IMR-90 (cell line): Measurements from ENCODE around the gene CHPF2. TPM values are rescaled to one million over a fixed set of nuclear protein-coding genes. Genes with fewer than 3 reads are reported as not detected.

ENCODE experiments used
- ATAC-seq: fragments of 200-7000 bp; cut with Tn5 transposase; 2 replicates; pipeline ENCODE4 v1.9.1; 2020; ENCODE audit warnings: low read depth, mild to moderate bottlenecking, moderate library complexity
- BruUV-seq: library from RNA; stranded (reverse); fragments of 400-500 nt; replicated peaks from 2 replicates; lab custom pipeline; 2021; lab: Mats Ljungman, UMichigan
- CTCF ChIA-PET: fragments of 300-600 bp; formaldehyde crosslinking; extraction: SDS; loops from one replicate; lab custom pipeline; 2021; ENCODE audit warnings: antibody characterized with exemption; lab: Yijun Ruan, JAX
- POLR2A ChIA-PET: fragments of 300-600 bp; sonication (Branson Sonifier 250); formaldehyde crosslinking; loops from one replicate; lab custom pipeline; 2022; ENCODE audit warnings: antibody characterized with exemption; ENCODE audit not compliant: unreplicated experiment; lab: Charles Lee
- DNase-seq: peaks from one replicate; pipeline ENCODE4 v3.0.0; 2013
- H2AFZ ChIP-seq: replicated peaks from 2 replicates; pipeline ENCODE3; 2013; ENCODE audit warnings: low read length, mild to moderate bottlenecking; ENCODE audit not compliant: poor library complexity
- H2AK5ac ChIP-seq: 2 replicates; pipeline ENCODE4 v1.6.1; 2013; ENCODE audit warnings: low read depth, low read length, inconsistent platforms
- H2AK9ac ChIP-seq: replicated peaks from 2 replicates; pipeline ENCODE3; 2013; ENCODE audit warnings: mild to moderate bottlenecking, low read depth, low read length, moderate library complexity; ENCODE audit not compliant: poor library complexity
- H2BK120ac ChIP-seq: 2 replicates; pipeline ENCODE4 v1.6.1; 2013; ENCODE audit warnings: low read depth, low read length, inconsistent platforms
- H2BK15ac ChIP-seq: 3 replicates; pipeline ENCODE4 v1.6.1; 2013; ENCODE audit warnings: low read depth, low read length, inconsistent platforms
- H2BK20ac ChIP-seq: 2 replicates; pipeline ENCODE4 v1.6.1; 2013; ENCODE audit warnings: low read depth, mild to moderate bottlenecking, inconsistent platforms, low read length, moderate library complexity
- H2BK5ac ChIP-seq: 2 replicates; pipeline ENCODE4 v1.6.1; 2013; ENCODE audit warnings: mild to moderate bottlenecking, low read depth, low read length, inconsistent platforms; ENCODE audit not compliant: poor library complexity, severe bottlenecking
- H3K14ac ChIP-seq: replicated peaks from 2 replicates; pipeline ENCODE4 v1.6.1; 2013; ENCODE audit warnings: low read depth, low read length, inconsistent platforms
- H3K18ac ChIP-seq: 2 replicates; pipeline ENCODE4 v1.6.1; 2013; ENCODE audit warnings: low read depth, low read length, control low read depth
- H3K23ac ChIP-seq: 2 replicates; pipeline ENCODE4 v1.6.1; 2013; ENCODE audit warnings: low read depth, low read length, inconsistent platforms
- H3K27ac ChIP-seq: 2 replicates; pipeline ENCODE4 v1.5.1; 2013; ENCODE audit warnings: mild to moderate bottlenecking, control low read depth, low read length; ENCODE audit not compliant: insufficient read depth
- H3K27me3 ChIP-seq: 2 replicates; pipeline ENCODE4 v1.6.1; 2013; ENCODE audit warnings: low read length; ENCODE audit not compliant: control insufficient read depth, insufficient read depth
- H3K36me3 ChIP-seq: 2 replicates; pipeline ENCODE4 v1.6.1; 2013; ENCODE audit warnings: low read length, mixed read lengths; ENCODE audit not compliant: control insufficient read depth, insufficient read depth
- H3K4ac ChIP-seq: 2 replicates; pipeline ENCODE4 v1.6.1; 2013; ENCODE audit warnings: low read depth, low read length, inconsistent platforms
- H3K4me1 ChIP-seq: 2 replicates; pipeline ENCODE4 v1.6.1; 2013; ENCODE audit warnings: low read length, mixed read lengths; ENCODE audit not compliant: control insufficient read depth, insufficient read depth
- H3K4me2 ChIP-seq: 2 replicates; pipeline ENCODE4 v1.6.1; 2013; ENCODE audit warnings: low read depth, mild to moderate bottlenecking, control low read depth, low read length, moderate library complexity
- H3K4me3 ChIP-seq: 2 replicates; pipeline ENCODE4 v1.5.1; 2013; ENCODE audit warnings: low read depth, mild to moderate bottlenecking, control low read depth, low read length, moderate library complexity; ENCODE audit not compliant: insufficient read depth
- H3K56ac ChIP-seq: 2 replicates; pipeline ENCODE4 v1.6.1; 2013; ENCODE audit warnings: low read length, inconsistent platforms; ENCODE audit not compliant: insufficient read depth; ENCODE audit errors: extremely low read depth
- H3K79me1 ChIP-seq, 2 experiments: 2 replicates each; pipeline ENCODE4 v1.6.1; 2013; ENCODE audit warnings: low read length in 2 of 2, inconsistent platforms in 1 of 2, low read depth in 1 of 2
- H3K9ac ChIP-seq: 2 replicates; pipeline ENCODE4 v1.6.1; 2013; ENCODE audit warnings: low read depth, low read length, control low read depth
- H3K9me1 ChIP-seq: 2 replicates; pipeline ENCODE4 v1.6.1; 2013; ENCODE audit warnings: low read length, inconsistent platforms; ENCODE audit not compliant: insufficient read depth
- H3K9me3 ChIP-seq: 2 replicates; pipeline ENCODE4 v1.6.1; 2013; ENCODE audit warnings: low read length; ENCODE audit not compliant: control insufficient read depth, insufficient read depth
- H4K20me1 ChIP-seq: 2 replicates; pipeline ENCODE4 v1.6.1; 2013; ENCODE audit warnings: low read length, inconsistent platforms; ENCODE audit not compliant: insufficient read depth
- H4K5ac ChIP-seq: 2 replicates; pipeline ENCODE4 v1.6.1; 2013; ENCODE audit warnings: mild to moderate bottlenecking, low read depth, low read length, control low read depth
- H4K8ac ChIP-seq, 2 experiments: 2 replicates each; pipeline ENCODE4 v1.6.1; 2013; ENCODE audit warnings: low read depth in 2 of 2, low read length in 2 of 2, control low read depth in 1 of 2, inconsistent platforms in 1 of 2
- H4K91ac ChIP-seq: 2 replicates; pipeline ENCODE4 v1.6.1; 2013; ENCODE audit warnings: low read depth, low read length, inconsistent platforms; ENCODE audit not compliant: insufficient read depth
- MAFK ChIP-seq: IDR thresholded peaks from 2 replicates; pipeline ENCODE4 v1.6.1; 2012; ENCODE audit warnings: low read depth, low read length, improper control_type of control experiment
- MAZ ChIP-seq: IDR thresholded peaks from 2 replicates; pipeline ENCODE4 v1.6.1; 2012; ENCODE audit warnings: low read depth, mild to moderate bottlenecking, low read length, improper control_type of control experiment, moderate library complexity, borderline replicate concordance
- WGBS, 2 experiments: methylation state at CpG; one replicate each; pipeline versions ENCODE4 v1.1.5 to v1.1.7; 2013; ENCODE audit warnings: missing lambda C conversion rate in 2 of 2; ENCODE audit not compliant: insufficient read length in 1 of 2; ENCODE audit errors: extremely low coverage in 2 of 2; 5-methylcytosine and 5-hydroxymethylcytosine counted together
- dilution Hi-C: fragments of 300-500 bp; cut with HindIII; formaldehyde crosslinking; loops from one replicate; pipeline ENCODE4 v1.14.3; 2018; ENCODE audit warnings: low sequenced_read_pairs; ENCODE audit not compliant: unreplicated experiment
- in situ Hi-C: fragments of 300-500 bp; cut with MboI; formaldehyde crosslinking; loops from 3 replicates; pipeline ENCODE4 v1.14.3; 2019; ENCODE audit warnings: low sequenced_read_pairs, inconsistent platforms, mixed read lengths
- intact Hi-C: fragments of 100-400 bp; cut with micrococcal nuclease; formaldehyde crosslinking; loops from 2 replicates; pipeline ENCODE4 v1.10.0; 2022
- polyA plus RNA-seq, 3 experiments: library from polyadenylated mRNA; depleted of rRNA; stranded (reverse); fragments of >200 nt; gene quantifications; 2 replicates each; pipeline ENCODE4 v1.2.3, GENCODE V29; 2012; ENCODE audit warnings: low replicate concordance in 1 of 3
- total RNA-seq: library from RNA; depleted of rRNA; stranded (reverse); fragments of >200 nt; gene quantifications from 2 replicates; pipeline ENCODE4 v1.2.3, GENCODE V29; 2012

Gene CHPF2
- total and polyA plus RNA-seq, 2 of the 4 experiments (the other 2 are of a cell fraction): 26.2 to 77.0 TPM

GRCh38 chr7:151251689-151252560 lies 19.6 kb downstream of the CHPF2 start:
- H3K23ac ChIP-seq: peak overlapping the region; percentile 99
- peak overlapping the region; percentile 91 for H4K5ac ChIP-seq
- H3K27ac ChIP-seq: peak overlapping the region; percentile 97
- no peaks in the 10 kb centered on the region for H4K20me1 ChIP-seq
- H3K79me1 ChIP-seq: peaks cover 5 to 45% of the 10 kb centered on the region in 2 experiments; a peak in 3 of 4 replicates
- no peaks in the 10 kb centered on the region for H3K9me3 ChIP-seq
- H3K9me1 ChIP-seq: peaks cover 13% of the 10 kb centered on the region
- H4K8ac ChIP-seq: peak overlapping the region; percentile 95 to 99
- H2AK5ac ChIP-seq: peak overlapping the region; percentile 91
- peak overlapping the region; percentile 100 for H3K14ac ChIP-seq
- H2BK120ac ChIP-seq: peak overlapping the region; percentile 58
- peak overlapping the region; percentile 40 for H2BK20ac ChIP-seq
- in situ Hi-C loops (no loop called here), dilution Hi-C loops (no loop called here), intact Hi-C loops (no loop called here)
- H3K56ac ChIP-seq: peak overlapping the region; percentile 89
- no peaks in the 10 kb centered on the region for H3K36me3 ChIP-seq
- ChIA-PET POLR2A (interaction anchor here (0.6 to 1.4 kb wide), 5 partner anchors 12 to 72 kb away, joined by 3 to 4 read pairs (median 3); partner anchors contain the start of genes ABCF2 and CHPF2), CTCF (no interaction called here)
- H2BK5ac ChIP-seq: peak overlapping the region; percentile 85
- H3K9ac ChIP-seq: peak overlapping the region; percentile 81
- H3K18ac ChIP-seq: peak overlapping the region; percentile 85
- ATAC-seq (peak; percentile 68), DNase-seq (peak; percentile 69)
- no TSS peak for BruUV-seq
- H3K4me2 ChIP-seq: peak overlapping the region; percentile 82
- H3K4ac ChIP-seq: peak overlapping the region; percentile 98
- peaks cover 30% of the 10 kb centered on the region for H3K4me1 ChIP-seq
- H2AFZ ChIP-seq: peak overlapping the region; percentile 95
- peak overlapping the region; percentile 98 for H2AK9ac ChIP-seq
- peaks cover 3% of the 10 kb centered on the region; the same call in 1 of the 2 replicates for H3K27me3 ChIP-seq
- peak overlapping the region; percentile 98 for H4K91ac ChIP-seq
- peak overlapping the region; percentile 74 for H3K4me3 ChIP-seq
- TF ChIP-seq MAZ (peak; percentile 71; the same call in 1 of the 2 replicates), MAFK (no peak)
- 1% methylated on average over 20 of the region's 79 CpGs; no CpG with 5 or more reads in 1 of the 2 experiments for WGBS, 2 experiments
- H2BK15ac ChIP-seq: peak overlapping the region; percentile 87; the same call in 1 of the 3 replicates
